ENCODE results near the gene TLN1. TPM values are rescaled to one million over a fixed set of nuclear protein-coding genes. Genes with fewer than 3 reads are reported as not detected.
A peak's percentile ranks its signal among the peaks of the same experiment; 100 is the strongest.

TLN1 gene
- total and polyA plus RNA-seq, 8 donors = 64.5 to 141 (median 81.0) TPM

DNA sequence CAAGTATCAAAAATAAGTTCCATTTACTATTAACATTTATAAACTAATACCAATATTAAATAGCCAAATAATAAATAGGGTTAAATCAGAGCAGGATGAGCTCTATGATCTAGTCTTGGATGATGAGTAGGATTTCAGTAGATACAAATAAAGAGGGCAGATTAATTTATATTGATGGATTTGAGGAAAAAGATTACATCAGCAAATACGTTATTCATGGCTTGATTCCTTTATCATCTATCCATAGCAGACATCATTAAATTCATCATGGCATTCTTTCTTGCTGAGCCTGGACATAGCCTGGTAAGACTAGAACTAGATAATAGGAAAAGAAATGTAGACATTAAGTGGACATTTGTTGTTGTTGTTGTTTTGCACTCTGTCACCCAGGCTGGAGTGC lies 35.5 kb upstream of the TLN1 start:
- H3K27me3 ChIP-seq = no peaks in the 10 kb centered on the region
- H3K27ac ChIP-seq = no peak overlapping the region
- no peaks in the 10 kb centered on the region for H3K36me3 ChIP-seq
- H3K9me3 ChIP-seq = no peaks in the 10 kb centered on the region
- no peak for FAIRE-seq
- H3K4me1 ChIP-seq = peaks cover 12 to 24% (median 17%) of the 10 kb centered on the region in 3 donors
- TF ChIP-seq, protein P1, sequence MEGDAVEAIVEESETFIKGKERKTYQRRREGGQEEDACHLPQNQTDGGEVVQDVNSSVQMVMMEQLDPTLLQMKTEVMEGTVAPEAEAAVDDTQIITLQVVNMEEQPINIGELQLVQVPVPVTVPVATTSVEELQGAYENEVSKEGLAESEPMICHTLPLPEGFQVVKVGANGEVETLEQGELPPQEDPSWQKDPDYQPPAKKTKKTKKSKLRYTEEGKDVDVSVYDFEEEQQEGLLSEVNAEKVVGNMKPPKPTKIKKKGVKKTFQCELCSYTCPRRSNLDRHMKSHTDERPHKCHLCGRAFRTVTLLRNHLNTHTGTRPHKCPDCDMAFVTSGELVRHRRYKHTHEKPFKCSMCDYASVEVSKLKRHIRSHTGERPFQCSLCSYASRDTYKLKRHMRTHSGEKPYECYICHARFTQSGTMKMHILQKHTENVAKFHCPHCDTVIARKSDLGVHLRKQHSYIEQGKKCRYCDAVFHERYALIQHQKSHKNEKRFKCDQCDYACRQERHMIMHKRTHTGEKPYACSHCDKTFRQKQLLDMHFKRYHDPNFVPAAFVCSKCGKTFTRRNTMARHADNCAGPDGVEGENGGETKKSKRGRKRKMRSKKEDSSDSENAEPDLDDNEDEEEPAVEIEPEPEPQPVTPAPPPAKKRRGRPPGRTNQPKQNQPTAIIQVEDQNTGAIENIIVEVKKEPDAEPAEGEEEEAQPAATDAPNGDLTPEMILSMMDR (IDR thresholded peaks at IDR 0.05) = no peak
- no peak for ATAC-seq
- 88 to 92% methylated on average over 1 of the region's 1 CpG for WGBS, 2 donors
- no peak overlapping the region for H3K4me3 ChIP-seq
- DNase-seq = no peak
- intact Hi-C loops (cut with DNase I) = no loop called here

DNA sequence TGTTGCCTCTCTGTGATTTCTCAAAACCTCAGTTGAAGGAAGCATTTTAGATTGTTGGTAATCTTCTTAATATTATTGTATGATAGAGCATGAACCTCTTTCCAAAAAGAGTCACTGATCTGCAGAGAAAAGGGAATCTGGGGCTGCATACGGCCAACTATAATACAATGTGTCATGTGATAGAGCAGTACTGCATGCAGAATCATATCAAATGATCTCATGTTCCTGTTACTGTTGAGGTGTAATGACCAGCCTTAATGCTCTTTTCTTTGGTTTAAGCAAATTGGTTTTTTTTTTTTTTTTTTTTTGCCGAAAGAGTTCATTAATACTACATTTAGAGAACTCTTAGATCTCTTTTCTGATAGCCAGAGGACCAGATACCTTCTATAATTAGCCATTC lies 35.0 kb upstream of the TLN1 start:
- 83 to 94% methylated on average over 2 of the region's 2 CpGs for WGBS, 2 donors
- Histone ChIP-seq H3K27me3 (no peaks in the 10 kb centered on the region), H3K27ac (no peak overlapping the region), H3K9me3 (no peaks in the 10 kb centered on the region), H3K4me1 (peaks cover 7 to 20% (median 12%) of the 10 kb centered on the region in 3 donors), H3K4me3 (no peak overlapping the region), H3K36me3 (no peaks in the 10 kb centered on the region)
- intact Hi-C loops (cut with DNase I) = no loop called here
- DNase-seq = no peak
- no peak for ATAC-seq
- TF ChIP-seq, protein P1 (IDR thresholded peaks at IDR 0.05) = no peak
- FAIRE-seq = no peak

DNA sequence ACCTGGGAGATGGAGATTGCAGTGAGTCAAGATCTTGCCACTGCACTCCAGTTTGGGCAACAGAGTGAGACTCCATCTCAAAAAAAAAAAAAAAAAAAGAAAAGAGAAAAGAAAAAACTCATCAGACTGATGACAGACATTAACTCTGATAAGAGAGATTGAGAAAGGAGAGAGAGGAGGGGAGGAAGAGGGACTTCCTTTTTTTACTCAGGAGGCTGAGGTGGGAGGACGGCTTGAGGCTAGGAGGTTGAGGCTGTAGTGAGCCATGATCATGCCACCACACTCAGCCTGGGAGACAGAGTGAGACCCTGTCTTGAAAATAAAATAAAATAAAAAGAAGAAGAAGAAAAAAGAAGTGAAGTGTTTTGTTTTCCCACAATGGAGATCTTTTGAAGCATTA lies 31.8 kb upstream of the TLN1 start:
- Histone ChIP-seq H3K27ac (no peak overlapping the region), H3K9me3 (no peaks in the 10 kb centered on the region), H3K36me3 (no peaks in the 10 kb centered on the region), H3K4me3 (no peak overlapping the region), H3K4me1 (peaks cover 0 to 3% (median 0%) of the 10 kb centered on the region in 3 donors), H3K27me3 (no peaks in the 10 kb centered on the region)
- 93 to 100% methylated on average over 1 of the region's 1 CpG for WGBS, 2 donors
- no peak for ATAC-seq
- intact Hi-C loops (cut with DNase I) = no loop called here
- no peak for FAIRE-seq
- DNase-seq = no peak
- TF ChIP-seq, protein P1 (IDR thresholded peaks at IDR 0.05) = no peak

DNA sequence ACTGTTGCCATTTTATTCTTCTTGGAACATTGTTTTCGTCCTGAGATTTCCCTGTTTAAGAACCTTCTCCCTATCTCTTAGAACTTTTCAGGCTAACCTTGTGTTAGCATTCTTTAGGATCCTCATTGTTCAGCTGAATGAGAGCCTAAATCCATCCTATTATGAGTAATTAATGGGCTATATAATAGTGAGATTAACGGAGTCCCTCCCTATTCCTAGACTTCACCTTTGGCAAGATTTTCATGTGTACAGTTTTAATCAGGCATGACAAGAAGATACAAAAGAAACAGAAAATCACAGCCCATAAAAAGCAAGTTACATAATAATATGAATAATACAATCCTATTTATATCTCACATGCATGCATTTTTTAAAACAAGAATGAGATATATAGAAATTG lies 31.2 kb upstream of the TLN1 start:
- DNase-seq (no peak), FAIRE-seq (no peak), ATAC-seq (no peak)
- H3K4me3 ChIP-seq = no peak overlapping the region
- WGBS, 2 donors = 75 to 77% methylated on average over 2 of the region's 2 CpGs
- no peak overlapping the region for H3K27ac ChIP-seq
- H3K4me1 ChIP-seq = peaks cover 0 to 8% (median 3%) of the 10 kb centered on the region in 3 donors
- no peaks in the 10 kb centered on the region for H3K9me3 ChIP-seq
- H3K36me3 ChIP-seq = no peaks in the 10 kb centered on the region
- no peaks in the 10 kb centered on the region for H3K27me3 ChIP-seq
- TF ChIP-seq, protein P1 (IDR thresholded peaks at IDR 0.05) = no peak
- intact Hi-C loops (cut with DNase I) = no loop called here

DNA sequence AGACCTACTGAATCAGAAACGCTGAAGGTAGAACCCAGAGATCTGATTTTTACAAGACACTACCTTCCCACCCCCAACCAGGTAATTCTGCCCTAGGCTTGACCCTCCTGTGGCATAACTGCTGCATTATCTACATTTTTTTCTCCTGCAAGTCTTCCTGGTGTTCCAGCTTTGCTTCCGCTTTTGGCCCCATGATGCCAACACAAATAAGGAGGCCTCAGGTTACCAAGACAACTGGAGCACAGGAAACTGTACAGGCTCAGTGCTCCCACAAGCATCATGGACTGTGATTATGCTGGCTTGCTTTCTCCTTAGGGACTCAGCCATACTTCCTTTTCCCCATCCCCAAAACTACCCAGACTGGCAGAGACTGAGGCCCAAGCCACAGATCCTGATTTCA lies 28.7 kb upstream of the TLN1 start:
- ATAC-seq (peak in 2 of 4 donors; percentile 23 to 49), FAIRE-seq (no peak), DNase-seq (no peak)
- TF ChIP-seq, protein P1 (IDR thresholded peaks at IDR 0.05) = no peak
- intact Hi-C loops (cut with DNase I) = no loop called here
- Histone ChIP-seq H3K27me3 (no peaks in the 10 kb centered on the region), H3K9me3 (no peaks in the 10 kb centered on the region), H3K36me3 (no peaks in the 10 kb centered on the region), H3K4me3 (no peak overlapping the region), H3K27ac (peak overlapping the region in 2 of 4 donors; percentile 31 to 60), H3K4me1 (peaks cover 5 to 15% (median 10%) of the 10 kb centered on the region in 3 donors)
- WGBS, 2 donors = 39 to 63% methylated on average over 2 of the region's 2 CpGs
